ENCODE measurements around the gene IMPG1.

IMPG1 gene

GRCh38 chr6:76072562-76072961, at the start of gene IMPG1:
TSS of gene IMPG1 (minus strand) at chr6:76072662. CDS start at chr6:76072488, 174 bp downstream.
- no peak within 1 kb of the TSS for H3K4me3 ChIP-seq (ENCODE audit: low read length)
- no peaks in the 10 kb centered on the region for H3K9me3 ChIP-seq (ENCODE audit: low read length)
- H2AFZ ChIP-seq (ENCODE audit: low read depth, low read length) = no peak within 1 kb of the TSS
- H3K4me1 ChIP-seq (ENCODE audit: insufficient read depth, low read length) = no peaks in the 10 kb centered on the region
- no peaks in the 10 kb centered on the region for H3K36me3 ChIP-seq (ENCODE audit: insufficient read depth, low read length)
- H3K27me3 ChIP-seq (ENCODE audit: insufficient read depth, low read length) = no peaks in the 10 kb centered on the region

GRCh38 chr6:76120302-76120701, 47.8 kb upstream of the IMPG1 start:
- H3K9me3 ChIP-seq (ENCODE audit: low read length) = no peaks in the 10 kb centered on the region

GRCh38 chr6:76073281-76073680, 819 bp upstream of the IMPG1 start:
- no peaks in the 10 kb centered on the region for H3K36me3 ChIP-seq (ENCODE audit: insufficient read depth, low read length)
- H3K4me3 ChIP-seq (ENCODE audit: low read length) = no peak overlapping the region
- no peak overlapping the region for H2AFZ ChIP-seq (ENCODE audit: low read depth, low read length)
- no peaks in the 10 kb centered on the region for H3K4me1 ChIP-seq (ENCODE audit: insufficient read depth, low read length)
- H3K9me3 ChIP-seq (ENCODE audit: low read length) = no peaks in the 10 kb centered on the region
- H3K27me3 ChIP-seq (ENCODE audit: insufficient read depth, low read length) = no peaks in the 10 kb centered on the region

More at GRCh38 chr6:76120302-76120701, 47.8 kb upstream of the IMPG1 start:
- H3K36me3 ChIP-seq (ENCODE audit: insufficient read depth, low read length) = no peaks in the 10 kb centered on the region
- H3K27me3 ChIP-seq (ENCODE audit: insufficient read depth, low read length) = no peaks in the 10 kb centered on the region
- no peaks in the 10 kb centered on the region for H3K4me1 ChIP-seq (ENCODE audit: insufficient read depth, low read length)
- H2AFZ ChIP-seq (ENCODE audit: low read depth, low read length) = no peak overlapping the region
- H3K4me3 ChIP-seq (ENCODE audit: low read length) = no peak overlapping the region

- H3K36me3 ChIP-seq (ENCODE audit: insufficient read depth, low read length) = no peaks in the 10 kb centered on the region
- no peaks in the 10 kb centered on the region for H3K4me1 ChIP-seq (ENCODE audit: insufficient read depth, low read length)
- H3K9me3 ChIP-seq (ENCODE audit: low read length) = no peaks in the 10 kb centered on the region
- H3K4me3 ChIP-seq (ENCODE audit: low read length) = no peak overlapping the region
- H3K27me3 ChIP-seq (ENCODE audit: insufficient read depth, low read length) = no peaks in the 10 kb centered on the region
- no peak overlapping the region for H2AFZ ChIP-seq (ENCODE audit: low read depth, low read length)
Measured at GRCh38 chr6:76057469-76057868, 15.0 kb downstream of the IMPG1 start.

GRCh38 chr6:76052314-76052713, 20.1 kb downstream of the IMPG1 start:
- H3K9me3 ChIP-seq (ENCODE audit: low read length) = no peaks in the 10 kb centered on the region
- no peak overlapping the region for H2AFZ ChIP-seq (ENCODE audit: low read depth, low read length)
- H3K4me3 ChIP-seq (ENCODE audit: low read length) = no peak overlapping the region
- no peaks in the 10 kb centered on the region for H3K36me3 ChIP-seq (ENCODE audit: insufficient read depth, low read length)
- no peaks in the 10 kb centered on the region for H3K27me3 ChIP-seq (ENCODE audit: insufficient read depth, low read length)
- no peaks in the 10 kb centered on the region for H3K4me1 ChIP-seq (ENCODE audit: insufficient read depth, low read length)

GRCh38 chr6:76043690-76044089, 28.8 kb downstream of the IMPG1 start:
- Histone ChIP-seq H3K4me1 (ENCODE audit: insufficient read depth, low read length) (no peaks in the 10 kb centered on the region), H2AFZ (ENCODE audit: low read depth, low read length) (no peak overlapping the region), H3K9me3 (ENCODE audit: low read length) (no peaks in the 10 kb centered on the region), H3K27me3 (ENCODE audit: insufficient read depth, low read length) (no peaks in the 10 kb centered on the region), H3K36me3 (ENCODE audit: insufficient read depth, low read length) (no peaks in the 10 kb centered on the region), H3K4me3 (ENCODE audit: low read length) (no peak overlapping the region)

GRCh38 chr6:76035713-76036112, 36.7 kb downstream of the IMPG1 start:
- Histone ChIP-seq H3K4me1 (ENCODE audit: insufficient read depth, low read length) (no peaks in the 10 kb centered on the region), H3K36me3 (ENCODE audit: insufficient read depth, low read length) (no peaks in the 10 kb centered on the region), H3K27me3 (ENCODE audit: insufficient read depth, low read length) (no peaks in the 10 kb centered on the region), H3K4me3 (ENCODE audit: low read length) (no peak overlapping the region), H2AFZ (ENCODE audit: low read depth, low read length) (no peak overlapping the region), H3K9me3 (ENCODE audit: low read length) (no peaks in the 10 kb centered on the region)

- Histone ChIP-seq H3K4me3 (ENCODE audit: low read length) (no peak overlapping the region), H3K4me1 (ENCODE audit: insufficient read depth, low read length) (no peaks in the 10 kb centered on the region), H3K27me3 (ENCODE audit: insufficient read depth, low read length) (no peaks in the 10 kb centered on the region), H2AFZ (ENCODE audit: low read depth, low read length) (no peak overlapping the region), H3K9me3 (ENCODE audit: low read length) (peaks cover 6% of the 10 kb centered on the region), H3K36me3 (ENCODE audit: insufficient read depth, low read length) (no peaks in the 10 kb centered on the region)
Measured at GRCh38 chr6:76026101-76026500, 46.4 kb downstream of the IMPG1 start.

- no peaks in the 10 kb centered on the region for H3K4me1 ChIP-seq (ENCODE audit: insufficient read depth, low read length)
- H3K9me3 ChIP-seq (ENCODE audit: low read length) = no peaks in the 10 kb centered on the region
- H3K4me3 ChIP-seq (ENCODE audit: low read length) = no peak overlapping the region
- no peaks in the 10 kb centered on the region for H3K36me3 ChIP-seq (ENCODE audit: insufficient read depth, low read length)
- H2AFZ ChIP-seq (ENCODE audit: low read depth, low read length) = no peak overlapping the region
- H3K27me3 ChIP-seq (ENCODE audit: insufficient read depth, low read length) = no peaks in the 10 kb centered on the region
Measured at GRCh38 chr6:76014626-76015530, 57.6 kb downstream of the IMPG1 start.

- Histone ChIP-seq H2AFZ (ENCODE audit: low read depth, low read length) (no peak overlapping the region), H3K9me3 (ENCODE audit: low read length) (no peaks in the 10 kb centered on the region), H3K4me1 (ENCODE audit: insufficient read depth, low read length) (no peaks in the 10 kb centered on the region), H3K27me3 (ENCODE audit: insufficient read depth, low read length) (no peaks in the 10 kb centered on the region), H3K4me3 (ENCODE audit: low read length) (no peak overlapping the region), H3K36me3 (ENCODE audit: insufficient read depth, low read length) (no peaks in the 10 kb centered on the region)
Measured at GRCh38 chr6:76004202-76004601, 68.3 kb downstream of the IMPG1 start.

- no peak overlapping the region for H3K4me3 ChIP-seq (ENCODE audit: low read length)
- H3K4me1 ChIP-seq (ENCODE audit: insufficient read depth, low read length) = no peaks in the 10 kb centered on the region
- no peaks in the 10 kb centered on the region for H3K27me3 ChIP-seq (ENCODE audit: insufficient read depth, low read length)
- H3K9me3 ChIP-seq (ENCODE audit: low read length) = no peaks in the 10 kb centered on the region
- no peak overlapping the region for H2AFZ ChIP-seq (ENCODE audit: low read depth, low read length)
- H3K36me3 ChIP-seq (ENCODE audit: insufficient read depth, low read length) = no peaks in the 10 kb centered on the region
Measured at GRCh38 chr6:76003686-76004085, 68.8 kb downstream of the IMPG1 start.

GRCh38 chr6:76003113-76003512, 69.3 kb downstream of the IMPG1 start:
- H3K27me3 ChIP-seq (ENCODE audit: insufficient read depth, low read length) = no peaks in the 10 kb centered on the region
- H2AFZ ChIP-seq (ENCODE audit: low read depth, low read length) = no peak overlapping the region
- no peak overlapping the region for H3K4me3 ChIP-seq (ENCODE audit: low read length)

GRCh38 chr6:76000629-76001028, 71.8 kb downstream of the IMPG1 start:
- H3K9me3 ChIP-seq (ENCODE audit: low read length) = no peaks in the 10 kb centered on the region
- H3K4me3 ChIP-seq (ENCODE audit: low read length) = no peak overlapping the region
- H3K27me3 ChIP-seq (ENCODE audit: insufficient read depth, low read length) = no peaks in the 10 kb centered on the region
- H3K36me3 ChIP-seq (ENCODE audit: insufficient read depth, low read length) = no peaks in the 10 kb centered on the region
- H3K4me1 ChIP-seq (ENCODE audit: insufficient read depth, low read length) = no peaks in the 10 kb centered on the region
- no peak overlapping the region for H2AFZ ChIP-seq (ENCODE audit: low read depth, low read length)

More at GRCh38 chr6:76003113-76003512, 69.3 kb downstream of the IMPG1 start:
- Histone ChIP-seq H3K36me3 (ENCODE audit: insufficient read depth, low read length) (no peaks in the 10 kb centered on the region), H3K4me1 (ENCODE audit: insufficient read depth, low read length) (no peaks in the 10 kb centered on the region), H3K9me3 (ENCODE audit: low read length) (no peaks in the 10 kb centered on the region)

GRCh38 chr6:75997696-75998095, 74.8 kb downstream of the IMPG1 start:
- H3K27me3 ChIP-seq (ENCODE audit: insufficient read depth, low read length) = no peaks in the 10 kb centered on the region
- H3K4me3 ChIP-seq (ENCODE audit: low read length) = no peak overlapping the region
- no peak overlapping the region for H2AFZ ChIP-seq (ENCODE audit: low read depth, low read length)
- no peaks in the 10 kb centered on the region for H3K36me3 ChIP-seq (ENCODE audit: insufficient read depth, low read length)
- no peaks in the 10 kb centered on the region for H3K4me1 ChIP-seq (ENCODE audit: insufficient read depth, low read length)
- no peaks in the 10 kb centered on the region for H3K9me3 ChIP-seq (ENCODE audit: low read length)

Data from neuron (in vitro differentiated cells).